ENCODE data around the gene SKI.

DNA sequence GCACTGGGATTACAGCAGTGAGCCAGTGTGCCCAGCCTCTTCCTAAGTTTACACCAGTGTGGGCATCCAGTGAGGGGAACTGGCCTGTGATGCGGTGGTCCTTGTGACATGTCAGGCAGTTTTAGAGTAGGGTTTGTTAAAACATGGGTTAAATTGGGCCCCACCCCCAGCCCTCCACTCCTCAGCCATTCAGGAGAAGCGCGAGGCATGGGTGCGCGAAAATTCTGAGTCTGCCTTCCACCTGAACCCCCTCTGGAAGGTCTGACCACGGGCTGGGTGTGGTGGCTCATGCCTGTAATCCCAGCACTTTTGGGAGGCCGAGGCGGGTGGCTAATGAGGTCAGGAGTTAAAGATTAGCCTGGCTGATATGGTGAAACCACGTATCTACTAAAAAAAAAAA, 51.7 kb downstream of the SKI start:
- TF ChIP-seq, protein P1, sequence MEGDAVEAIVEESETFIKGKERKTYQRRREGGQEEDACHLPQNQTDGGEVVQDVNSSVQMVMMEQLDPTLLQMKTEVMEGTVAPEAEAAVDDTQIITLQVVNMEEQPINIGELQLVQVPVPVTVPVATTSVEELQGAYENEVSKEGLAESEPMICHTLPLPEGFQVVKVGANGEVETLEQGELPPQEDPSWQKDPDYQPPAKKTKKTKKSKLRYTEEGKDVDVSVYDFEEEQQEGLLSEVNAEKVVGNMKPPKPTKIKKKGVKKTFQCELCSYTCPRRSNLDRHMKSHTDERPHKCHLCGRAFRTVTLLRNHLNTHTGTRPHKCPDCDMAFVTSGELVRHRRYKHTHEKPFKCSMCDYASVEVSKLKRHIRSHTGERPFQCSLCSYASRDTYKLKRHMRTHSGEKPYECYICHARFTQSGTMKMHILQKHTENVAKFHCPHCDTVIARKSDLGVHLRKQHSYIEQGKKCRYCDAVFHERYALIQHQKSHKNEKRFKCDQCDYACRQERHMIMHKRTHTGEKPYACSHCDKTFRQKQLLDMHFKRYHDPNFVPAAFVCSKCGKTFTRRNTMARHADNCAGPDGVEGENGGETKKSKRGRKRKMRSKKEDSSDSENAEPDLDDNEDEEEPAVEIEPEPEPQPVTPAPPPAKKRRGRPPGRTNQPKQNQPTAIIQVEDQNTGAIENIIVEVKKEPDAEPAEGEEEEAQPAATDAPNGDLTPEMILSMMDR (IDR thresholded peaks at IDR 0.05; ENCODE audit: low read depth, low read length) = no peak
- TF ChIP-seq EZH2phosphoT487 (IDR thresholded peaks at IDR 0.05; ENCODE audit: low read depth) = no peak

Measured in OCI-LY3 (cell line).